Activated naive CD4-positive, alpha-beta T cell treated with anti-CD3 and anti-CD28 coated beads for 36 hours (primary cell): ENCODE measurements around the gene SASH1. TPM values are rescaled to one million over a fixed set of nuclear protein-coding genes. Genes with fewer than 3 reads are reported as not detected.
A peak's percentile ranks its signal among the peaks of the same experiment; 100 is the strongest.

Source experiments
- CTCF ChIA-PET: fragments of 350-600 bp; sonication (Branson Sonifier 250); formaldehyde crosslinking; loops from one replicate; lab custom pipeline; 2021; ENCODE audit warnings: antibody characterized with exemption; lab: Charles Lee
- DNase-seq: peaks from one replicate; pipeline ENCODE4 v3.0.0-alpha.2; 2020
- H3K27ac Mint-ChIP-seq: one replicate; pipeline ENCODE4 v1.8.0; 2021; ENCODE audit warnings: mild to moderate bottlenecking, mixed read lengths
- H3K27me3 Mint-ChIP-seq: one replicate; pipeline ENCODE4 v1.8.0; 2021; ENCODE audit warnings: low read depth, mixed read lengths
- H3K36me3 Mint-ChIP-seq: one replicate; pipeline ENCODE4 v1.8.0; 2021; ENCODE audit warnings: low read depth, mixed read lengths
- H3K4me1 Mint-ChIP-seq: one replicate; pipeline ENCODE4 v1.8.0; 2021; ENCODE audit warnings: low read depth, mixed read lengths
- H3K4me3 Mint-ChIP-seq: one replicate; pipeline ENCODE4 v1.8.0; 2021; ENCODE audit warnings: mild to moderate bottlenecking, moderate library complexity, mixed read lengths
- H3K9me3 Mint-ChIP-seq: one replicate; pipeline ENCODE4 v1.8.0; 2021; ENCODE audit warnings: mixed read lengths
- intact Hi-C: fragments of 100-400 bp; cut with micrococcal nuclease; formaldehyde crosslinking; loops from one replicate; pipeline ENCODE4 v1.15.1; 2023
- total RNA-seq, 2 experiments: library from RNA; stranded (reverse); gene quantifications; one replicate each; pipeline ENCODE4 v1.2.3, GENCODE V29; 2021

SASH1 gene
- total RNA-seq, 2 experiments from 2014 or later = not detected

DNA sequence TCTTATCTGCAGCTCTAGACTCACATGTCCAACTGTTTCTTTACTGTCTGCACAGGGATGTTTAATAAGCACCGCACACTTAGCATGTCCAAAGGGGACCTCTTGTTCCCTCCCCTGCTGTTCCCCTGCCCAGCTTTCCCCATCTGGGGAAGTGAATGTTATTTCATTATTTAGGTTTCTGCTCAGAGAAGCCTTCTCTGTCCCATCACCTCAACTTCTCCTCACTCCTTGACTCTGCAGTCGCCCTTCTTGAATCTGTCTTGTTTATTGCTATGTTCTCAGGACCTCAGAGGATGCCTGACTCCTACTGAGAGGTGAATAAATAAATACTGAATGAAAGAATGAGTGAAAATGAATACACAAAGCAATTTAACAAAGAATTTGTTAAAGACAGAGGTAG lies 121.0 kb downstream of the SASH1 start:
- intact Hi-C loops = loop anchor here (1.0 to 2.0 kb wide), 5 partner anchors 213 to 1606 kb away; no protein-coding TSS in a partner anchor
- Mint-ChIP-seq H3K4me3 (no peak overlapping the region), H3K27me3 (peaks cover 13% of the 10 kb centered on the region), H3K36me3 (no peaks in the 10 kb centered on the region), H3K9me3 (no peaks in the 10 kb centered on the region), H3K27ac (no peak overlapping the region), H3K4me1 (no peaks in the 10 kb centered on the region)
- CTCF ChIA-PET = interaction anchor here (0.6 to 3.0 kb wide), 9 partner anchors 9 to 493 kb away, joined by 3 to 19 read pairs (median 3); no protein-coding TSS in a partner anchor
- DNase-seq = no peak

DNA sequence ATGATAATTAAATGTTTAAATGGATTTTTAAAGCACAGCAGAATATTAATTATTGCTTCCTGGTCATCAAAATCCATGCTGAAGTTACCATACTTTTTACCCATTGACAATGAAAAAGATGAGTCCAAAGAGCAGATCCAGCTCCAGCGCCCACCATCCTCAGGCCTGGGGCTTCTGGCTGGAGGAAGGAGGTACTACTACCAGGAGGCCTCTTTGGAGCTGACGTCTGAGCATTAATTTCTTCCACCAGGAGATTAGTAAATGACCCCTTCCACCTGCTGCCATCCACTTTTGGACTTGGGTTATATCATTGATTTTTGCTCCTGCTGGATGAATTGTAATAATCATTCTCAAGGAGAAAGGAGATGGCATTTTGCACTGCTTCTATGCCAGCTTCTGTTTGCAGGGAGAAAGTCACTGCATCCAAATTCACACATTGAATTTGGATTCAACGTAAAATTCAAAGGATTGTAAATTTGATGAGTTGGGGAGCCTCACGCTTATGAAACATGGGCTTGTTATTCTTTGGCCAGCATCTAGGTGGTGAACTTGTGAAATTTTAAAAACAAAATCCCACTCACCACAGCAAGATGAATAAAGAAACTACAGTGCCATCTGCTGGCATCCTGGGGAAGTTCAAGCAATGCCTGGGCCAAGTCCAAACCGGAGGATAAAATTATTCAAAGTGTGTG lies 121.8 kb downstream of the SASH1 start:
- no peaks in the 10 kb centered on the region for H3K36me3 Mint-ChIP-seq
- DNase-seq = peak; percentile 72
- H3K4me1 Mint-ChIP-seq = no peaks in the 10 kb centered on the region
- no peak overlapping the region for H3K27ac Mint-ChIP-seq
- CTCF ChIA-PET = interaction anchor here (0.7 to 3.0 kb wide), 5 partner anchors 10 to 288 kb away, joined by 3 to 19 read pairs (median 4); no protein-coding TSS in a partner anchor
- intact Hi-C loops = loop anchor here (1.0 to 2.0 kb wide), 5 partner anchors 214 to 1607 kb away; no protein-coding TSS in a partner anchor
- H3K27me3 Mint-ChIP-seq = peaks cover 13% of the 10 kb centered on the region
- no peaks in the 10 kb centered on the region for H3K9me3 Mint-ChIP-seq
- no peak overlapping the region for H3K4me3 Mint-ChIP-seq

DNA sequence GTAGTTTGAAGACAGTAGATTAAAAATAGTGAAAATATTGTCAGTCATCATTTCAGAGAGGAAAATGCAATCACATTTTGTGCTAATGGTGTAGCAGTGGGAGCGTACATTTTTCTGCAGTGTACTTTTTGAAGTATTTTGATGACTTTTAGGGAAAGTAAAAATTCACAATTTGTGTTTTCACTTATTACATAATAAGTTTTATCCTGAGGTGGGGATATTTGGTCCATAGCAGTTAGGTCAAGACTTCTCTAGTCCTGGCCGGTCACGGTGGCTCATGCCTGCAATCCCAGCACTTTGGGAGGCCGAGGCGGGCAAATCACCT lies 122.3 kb downstream of the SASH1 start:
- H3K27me3 Mint-ChIP-seq = peaks cover 13% of the 10 kb centered on the region
- no peaks in the 10 kb centered on the region for H3K36me3 Mint-ChIP-seq
- no peaks in the 10 kb centered on the region for H3K4me1 Mint-ChIP-seq
- no peaks in the 10 kb centered on the region for H3K9me3 Mint-ChIP-seq
- no peak overlapping the region for H3K27ac Mint-ChIP-seq
- CTCF ChIA-PET = interaction anchor here (1.3 to 2.0 kb wide), 2 partner anchors 10 to 288 kb away, joined by 4 to 14 read pairs; no protein-coding TSS in a partner anchor
- H3K4me3 Mint-ChIP-seq = no peak overlapping the region
- intact Hi-C loops = loop anchor here (2.0 kb wide), 1 partner anchor 214 kb away; no protein-coding TSS in a partner anchor
- no peak for DNase-seq

DNA sequence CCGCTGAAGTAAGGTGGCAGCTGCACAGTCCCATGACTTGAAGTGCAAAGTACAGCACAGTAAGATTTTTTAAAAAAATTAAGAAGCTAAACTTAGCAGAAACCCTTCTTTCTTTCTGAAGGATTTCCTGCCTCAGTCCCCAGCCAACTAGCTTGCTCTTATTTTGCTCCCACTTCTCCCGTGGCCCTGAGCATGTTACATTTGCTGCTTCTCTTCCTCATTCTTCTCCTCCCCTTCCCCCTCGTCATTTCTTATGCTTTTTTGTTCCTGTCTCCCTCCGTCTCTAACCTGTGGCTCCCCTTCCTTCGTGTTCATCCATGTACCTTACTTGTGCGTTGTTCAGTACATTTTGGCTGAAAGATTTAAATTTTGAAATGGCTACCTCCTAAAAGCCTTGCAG lies 123.0 kb downstream of the SASH1 start:
- CTCF ChIA-PET = interaction anchor here (0.6 to 2.0 kb wide), 8 partner anchors 13 to 1219 kb away, joined by 3 to 14 read pairs (median 3); no protein-coding TSS in a partner anchor

DNA sequence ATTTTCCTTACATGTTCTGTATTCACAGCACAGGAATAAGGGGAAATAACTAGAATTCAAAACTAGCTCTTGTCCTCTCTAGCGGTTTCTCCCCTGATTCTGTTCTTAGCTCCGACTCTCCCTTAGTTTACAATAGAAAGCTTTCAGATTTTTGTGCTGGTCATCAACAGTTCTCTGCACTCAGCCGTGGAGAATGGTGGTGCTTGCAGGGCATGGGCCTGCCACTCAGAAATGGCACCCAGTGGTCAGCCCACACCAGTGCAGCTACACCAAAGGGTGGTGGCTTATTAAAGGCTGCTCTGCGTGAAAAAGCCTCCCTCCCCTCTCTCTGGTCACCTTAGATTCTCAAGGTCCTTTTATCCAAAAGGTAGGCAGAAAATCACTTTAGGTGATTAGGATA lies 123.5 kb downstream of the SASH1 start:
- Mint-ChIP-seq H3K9me3 (no peaks in the 10 kb centered on the region), H3K27me3 (peaks cover 13% of the 10 kb centered on the region), H3K4me1 (no peaks in the 10 kb centered on the region), H3K4me3 (no peak overlapping the region), H3K27ac (no peak overlapping the region), H3K36me3 (no peaks in the 10 kb centered on the region)
- DNase-seq = no peak
- CTCF ChIA-PET = interaction anchor here (0.6 to 2.0 kb wide), 7 partner anchors 66 to 1220 kb away, joined by 3 to 14 read pairs (median 3); no protein-coding TSS in a partner anchor
- intact Hi-C loops = no loop called here

More for the DNA sequence above, 123.0 kb downstream of the SASH1 start:
- Mint-ChIP-seq H3K27me3 (peaks cover 13% of the 10 kb centered on the region), H3K4me1 (no peaks in the 10 kb centered on the region), H3K9me3 (no peaks in the 10 kb centered on the region), H3K36me3 (no peaks in the 10 kb centered on the region), H3K4me3 (no peak overlapping the region), H3K27ac (no peak overlapping the region)
- no peak for DNase-seq
- intact Hi-C loops = loop anchor here (2.0 kb wide), 1 partner anchor 215 kb away; no protein-coding TSS in a partner anchor

DNA sequence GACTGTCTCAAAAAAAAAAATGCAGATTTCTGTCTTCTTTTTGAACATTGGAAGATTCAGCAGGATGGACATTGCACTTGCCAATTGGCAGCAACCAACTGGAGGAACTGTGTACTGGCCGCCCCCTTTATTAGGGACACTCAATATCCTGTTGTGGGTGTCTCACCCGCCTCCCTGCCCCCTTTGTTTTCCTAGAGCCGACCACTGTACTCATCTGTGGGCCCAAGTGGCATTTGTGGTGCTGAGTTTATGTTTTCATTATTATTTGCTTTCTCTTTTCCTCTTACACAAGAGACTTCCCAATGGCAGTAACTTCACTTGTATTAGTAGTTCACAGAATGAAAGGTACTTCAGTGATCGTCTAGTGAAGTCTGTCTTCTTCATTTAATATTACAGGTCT lies 125.3 kb downstream of the SASH1 start:
- Mint-ChIP-seq H3K4me3 (no peak overlapping the region), H3K27ac (no peak overlapping the region), H3K4me1 (no peaks in the 10 kb centered on the region), H3K27me3 (peaks cover 16% of the 10 kb centered on the region), H3K9me3 (no peaks in the 10 kb centered on the region), H3K36me3 (no peaks in the 10 kb centered on the region)
- DNase-seq = no peak
- intact Hi-C loops = no loop called here
- CTCF ChIA-PET = interaction anchor here (1.6 kb wide), 1 partner anchor 15 kb away, joined by 3 read pairs; no protein-coding TSS in a partner anchor

DNA sequence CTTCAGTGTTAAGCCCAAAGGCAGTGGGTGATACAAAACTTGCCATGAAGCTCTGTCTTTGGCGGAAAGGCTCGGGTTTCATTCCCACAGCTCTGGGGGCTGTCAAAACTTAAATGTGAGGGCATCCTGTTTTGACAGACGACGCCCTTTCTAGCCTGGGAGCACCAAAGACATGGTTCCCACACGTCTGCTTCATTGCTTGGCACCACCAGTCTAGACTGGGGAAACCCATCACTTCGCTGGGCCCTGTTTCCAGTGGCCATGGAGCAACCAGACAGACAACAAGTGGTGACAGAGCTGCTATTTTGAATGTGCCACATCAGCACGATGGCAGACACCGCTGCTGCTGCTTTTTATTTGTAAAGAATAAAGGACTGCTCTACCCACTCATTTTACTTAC lies 127.5 kb downstream of the SASH1 start:
- no peak overlapping the region for H3K27ac Mint-ChIP-seq
- intact Hi-C loops = no loop called here

DNA sequence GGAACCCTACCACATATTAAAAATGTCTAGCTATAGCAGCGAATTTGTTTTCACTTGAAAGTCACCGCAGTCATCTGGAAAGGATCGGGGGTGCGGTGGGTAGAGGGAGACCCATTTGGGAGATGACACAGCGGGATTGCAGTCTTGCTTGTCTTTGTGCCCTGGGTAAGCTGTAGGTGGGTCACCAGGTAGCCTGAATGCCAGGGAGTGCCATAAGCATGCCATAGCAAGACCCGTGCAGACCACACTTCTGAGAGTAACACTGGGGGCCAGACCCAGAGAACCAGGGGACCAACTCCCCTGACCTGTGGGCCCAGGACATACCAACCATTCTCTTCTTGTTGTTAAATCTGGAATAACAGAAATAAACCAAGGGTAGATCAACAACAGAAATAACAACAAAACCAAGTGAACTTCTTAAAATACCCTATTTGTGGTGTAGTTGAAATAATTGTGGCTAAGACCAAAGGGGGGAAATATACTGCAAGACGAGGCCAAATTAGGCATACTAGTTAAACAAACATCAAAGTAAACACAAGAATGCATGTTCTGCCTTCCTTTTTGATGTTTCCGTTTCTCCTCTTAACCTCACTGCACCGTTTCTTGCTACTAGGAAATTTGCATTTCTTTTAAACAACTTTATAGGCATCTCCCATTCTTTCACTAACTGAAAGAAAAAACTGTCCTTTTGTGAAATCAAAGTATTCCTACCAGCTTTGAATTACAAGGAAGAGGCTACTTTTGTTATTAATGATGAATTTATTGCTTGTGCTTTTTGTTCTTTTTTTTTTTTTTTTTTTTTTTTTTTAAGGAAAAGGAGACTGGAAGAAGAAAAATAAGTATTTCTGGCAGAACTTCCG lies 128.2 kb downstream of the SASH1 start:
- Mint-ChIP-seq H3K27me3 (peaks cover 9% of the 10 kb centered on the region), H3K4me3 (no peak overlapping the region), H3K36me3 (no peaks in the 10 kb centered on the region), H3K27ac (no peak overlapping the region), H3K4me1 (no peaks in the 10 kb centered on the region), H3K9me3 (no peaks in the 10 kb centered on the region)
- intact Hi-C loops = no loop called here
- DNase-seq = no peak
- CTCF ChIA-PET = interaction anchor here (0.6 kb wide), 1 partner anchor 19 kb away, joined by 3 read pairs; no protein-coding TSS in a partner anchor

More for the DNA sequence above, 127.5 kb downstream of the SASH1 start:
- H3K9me3 Mint-ChIP-seq = no peaks in the 10 kb centered on the region
- no peak for DNase-seq
- no peaks in the 10 kb centered on the region for H3K36me3 Mint-ChIP-seq
- peaks cover 12% of the 10 kb centered on the region for H3K27me3 Mint-ChIP-seq
- H3K4me1 Mint-ChIP-seq = no peaks in the 10 kb centered on the region
- no peak overlapping the region for H3K4me3 Mint-ChIP-seq
- CTCF ChIA-PET = interaction anchor here (0.6 kb wide), 1 partner anchor 19 kb away, joined by 3 read pairs; no protein-coding TSS in a partner anchor

DNA sequence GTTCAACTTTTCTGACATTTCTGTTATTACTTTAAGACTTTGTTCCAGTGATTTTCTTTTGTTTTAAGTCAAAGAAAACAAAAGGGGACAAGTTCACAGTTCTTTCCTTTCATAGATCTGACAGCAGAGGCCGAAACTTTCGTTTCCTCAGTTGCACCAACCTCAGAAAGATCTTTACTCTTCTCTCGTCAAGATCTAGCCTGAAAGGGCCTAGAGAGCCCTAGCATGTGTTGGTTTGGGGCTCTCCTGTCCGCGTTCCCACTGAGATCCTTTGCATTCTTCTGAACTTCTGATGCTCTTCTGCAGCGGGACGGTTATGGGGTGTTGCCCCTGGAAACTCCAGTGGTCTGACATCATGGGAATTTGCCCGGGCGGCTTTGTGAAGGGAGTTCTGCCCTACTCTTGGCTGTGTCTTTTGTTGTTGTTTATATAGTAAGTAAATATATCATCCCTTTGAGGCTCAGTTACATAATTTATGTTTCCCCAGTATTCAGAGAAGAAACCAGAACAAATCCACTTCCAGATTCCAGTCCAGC lies 129.1 kb downstream of the SASH1 start:
- intact Hi-C loops = no loop called here

DNA sequence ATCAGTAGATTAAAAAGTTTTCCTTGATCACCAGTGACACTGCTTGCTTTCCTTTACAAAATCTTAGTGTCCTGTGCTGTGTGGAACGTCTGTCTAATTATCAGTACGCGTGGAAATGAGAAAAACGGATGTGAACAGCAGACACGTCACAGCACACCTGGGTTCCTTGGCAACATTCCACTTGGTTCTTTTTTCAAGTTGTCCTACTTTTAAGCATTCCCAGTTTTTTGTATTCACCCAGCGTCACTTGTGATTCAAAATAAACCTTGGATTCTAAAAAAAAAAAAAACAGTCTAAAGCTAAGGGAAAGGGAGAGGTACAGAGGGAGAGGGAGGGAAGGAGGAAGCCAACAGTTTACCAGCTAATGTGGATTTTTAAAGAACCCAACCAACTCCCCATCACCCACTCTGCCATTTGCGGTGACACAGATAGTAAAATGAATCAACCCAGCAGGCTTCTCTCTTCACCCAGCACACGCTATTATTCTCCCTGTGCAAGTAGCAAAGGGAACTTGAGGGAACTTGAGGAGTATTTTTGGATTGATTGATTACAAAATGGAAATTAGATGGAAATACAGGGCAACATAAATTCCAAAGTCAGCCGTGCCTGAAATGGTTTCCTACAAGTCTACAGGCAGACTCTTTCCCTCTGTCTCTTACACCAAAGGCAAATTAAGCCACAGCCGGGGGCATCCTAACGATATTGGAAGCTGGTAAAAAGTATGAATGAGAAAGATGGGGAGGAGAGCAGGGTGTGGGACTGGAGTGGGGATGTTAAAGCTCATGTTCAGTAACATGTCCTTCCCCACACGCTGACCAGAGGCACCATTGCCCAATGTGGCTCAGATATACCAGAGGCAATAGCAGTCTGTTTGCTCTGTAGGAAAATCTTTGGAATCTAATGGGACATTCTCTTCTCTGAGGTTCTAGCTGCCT lies 129.8 kb downstream of the SASH1 start:
- Mint-ChIP-seq H3K4me1 (no peaks in the 10 kb centered on the region), H3K9me3 (no peaks in the 10 kb centered on the region)

More for the DNA sequence above, 129.1 kb downstream of the SASH1 start:
- peaks cover 9% of the 10 kb centered on the region for H3K27me3 Mint-ChIP-seq
- H3K4me3 Mint-ChIP-seq = no peak overlapping the region
- DNase-seq = no peak
- no peaks in the 10 kb centered on the region for H3K4me1 Mint-ChIP-seq
- no peaks in the 10 kb centered on the region for H3K36me3 Mint-ChIP-seq
- H3K27ac Mint-ChIP-seq = no peak overlapping the region
- CTCF ChIA-PET = no interaction called here
- no peaks in the 10 kb centered on the region for H3K9me3 Mint-ChIP-seq

DNA sequence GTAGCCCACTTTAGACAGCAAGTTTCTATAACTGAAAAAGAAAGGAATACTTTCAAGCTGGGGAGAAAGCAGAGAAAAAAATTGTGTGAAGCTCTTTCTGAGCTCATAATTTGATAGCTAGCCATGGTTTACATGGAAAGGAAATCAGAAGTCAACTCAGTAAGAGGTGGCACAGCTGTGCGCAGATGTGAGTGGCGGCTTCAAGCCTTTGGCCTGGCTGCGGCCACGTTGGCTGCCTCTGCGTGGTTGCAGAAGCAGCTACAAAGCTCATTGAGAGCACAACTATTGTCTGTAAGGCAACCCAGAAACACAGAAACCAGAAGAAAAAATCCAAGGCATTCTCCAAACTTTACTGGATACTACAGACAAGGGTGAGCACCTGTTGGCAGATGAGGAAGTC lies 136.9 kb downstream of the SASH1 start:
- intact Hi-C loops = no loop called here
- no peaks in the 10 kb centered on the region for H3K4me1 Mint-ChIP-seq
- H3K36me3 Mint-ChIP-seq = no peaks in the 10 kb centered on the region
- no peaks in the 10 kb centered on the region for H3K27me3 Mint-ChIP-seq
- no peak for DNase-seq
- H3K27ac Mint-ChIP-seq = no peak overlapping the region
- H3K4me3 Mint-ChIP-seq = no peak overlapping the region
- CTCF ChIA-PET = no interaction called here
- H3K9me3 Mint-ChIP-seq = no peaks in the 10 kb centered on the region

More for the DNA sequence above, 129.8 kb downstream of the SASH1 start:
- CTCF ChIA-PET = no interaction called here
- intact Hi-C loops = no loop called here
- Mint-ChIP-seq H3K4me3 (no peak overlapping the region), H3K27ac (no peak overlapping the region), H3K27me3 (peaks cover 9% of the 10 kb centered on the region), H3K36me3 (no peaks in the 10 kb centered on the region)
- no peak for DNase-seq
